ENCODE data around the gene TRAFD1. TPM values are rescaled to one million over a fixed set of nuclear protein-coding genes. Genes with fewer than 3 reads are reported as not detected.

The TRAFD1 gene
- total RNA-seq, 2 donors from 2014 or later, result 18.0 to 18.9 TPM

DNA sequence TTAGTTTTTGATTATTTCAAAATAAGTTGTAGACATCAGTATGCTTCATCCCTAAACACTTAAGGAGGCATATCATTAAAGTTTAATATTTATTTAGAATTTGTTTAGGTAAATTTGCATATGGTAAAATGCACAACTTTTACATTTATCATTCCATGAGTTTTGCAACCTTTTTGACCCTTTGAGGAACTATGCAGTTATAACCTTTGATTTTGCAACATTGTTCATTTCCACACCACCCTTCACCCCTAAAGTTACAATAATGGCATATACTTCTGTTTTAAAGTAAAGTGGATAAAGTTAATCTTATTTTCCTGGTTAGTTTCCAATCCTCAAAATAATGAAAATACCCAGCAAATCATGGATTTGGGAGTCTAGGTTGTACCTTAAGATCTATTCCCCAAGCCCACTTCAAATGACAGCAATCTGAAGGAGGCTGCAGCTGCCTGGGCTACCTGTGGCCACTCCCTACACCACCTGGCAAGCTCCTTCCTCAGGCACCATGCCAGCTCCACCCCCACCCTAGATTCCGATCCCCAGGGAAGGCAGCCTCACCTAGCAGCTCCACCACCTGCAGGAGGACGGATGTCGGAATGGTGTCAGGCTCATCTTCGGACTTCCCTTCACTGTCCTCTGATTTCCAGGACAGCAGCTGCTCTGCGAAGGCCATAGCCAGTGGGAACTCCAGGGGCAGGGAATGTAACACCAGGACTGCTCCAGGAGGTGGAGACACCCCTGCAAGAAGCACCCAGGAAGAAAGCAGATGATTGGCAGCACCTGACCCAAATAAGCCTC lies 65.1 kb downstream of the TRAFD1 start:
- ATAC-seq (no peak), DNase-seq (no peak)
- intact Hi-C loops (cut with DNase I), result loop anchor here in 1 of 2 donors (10.0 kb wide), 1 partner anchor 194 kb away; the partner anchor contains the start of gene HECTD4

GRCh38 chr12:112191201-112191600 lies 65.8 kb downstream of the TRAFD1 start:
- DNase-seq (no peak), ATAC-seq (no peak)
- intact Hi-C loops (cut with DNase I), result loop anchor here in 1 of 2 donors (10.0 kb wide), 1 partner anchor 194 kb away; the partner anchor contains the start of gene HECTD4

GRCh38 chr12:112191840-112192321 lies 66.5 kb downstream of the TRAFD1 start:
- intact Hi-C loops (cut with DNase I), result loop anchor here in 1 of 2 donors (10.0 kb wide), 1 partner anchor 193 kb away; the partner anchor contains the start of gene HECTD4
- DNase-seq (no peak), ATAC-seq (peak; percentile 55 to 69)

- ATAC-seq (no peak), DNase-seq (no peak)
- intact Hi-C loops (cut with DNase I), result loop anchor here in 1 of 2 donors (10.0 kb wide), 1 partner anchor 192 kb away; the partner anchor contains the start of gene HECTD4
Measured at GRCh38 chr12:112192475-112192874, 67.1 kb downstream of the TRAFD1 start.

- DNase-seq (no peak), ATAC-seq (no peak)
- intact Hi-C loops (cut with DNase I), result loop anchor here (5.0 to 10.0 kb wide), 2 partner anchors 190 to 193 kb away; partner anchors contain the start of gene HECTD4 (in 1 of the 2)
Measured at GRCh38 chr12:112194601-112195247, 69.4 kb downstream of the TRAFD1 start.

- no peak for ATAC-seq
- no peak for DNase-seq
- intact Hi-C loops (cut with DNase I), result loop anchor here (5.0 to 10.0 kb wide), 2 partner anchors 188 to 191 kb away; partner anchors contain the start of gene HECTD4 (in 1 of the 2)
Measured at GRCh38 chr12:112196196-112196875, 71.0 kb downstream of the TRAFD1 start.

- peak; percentile 42 for DNase-seq
- peak; percentile 76 to 84 for ATAC-seq
- intact Hi-C loops (cut with DNase I), result loop anchor here (5.0 to 10.0 kb wide), 2 partner anchors 187 to 189 kb away; partner anchors contain the start of gene HECTD4 (in 1 of the 2)
Measured at GRCh38 chr12:112198120-112198733, 72.9 kb downstream of the TRAFD1 start.

DNA sequence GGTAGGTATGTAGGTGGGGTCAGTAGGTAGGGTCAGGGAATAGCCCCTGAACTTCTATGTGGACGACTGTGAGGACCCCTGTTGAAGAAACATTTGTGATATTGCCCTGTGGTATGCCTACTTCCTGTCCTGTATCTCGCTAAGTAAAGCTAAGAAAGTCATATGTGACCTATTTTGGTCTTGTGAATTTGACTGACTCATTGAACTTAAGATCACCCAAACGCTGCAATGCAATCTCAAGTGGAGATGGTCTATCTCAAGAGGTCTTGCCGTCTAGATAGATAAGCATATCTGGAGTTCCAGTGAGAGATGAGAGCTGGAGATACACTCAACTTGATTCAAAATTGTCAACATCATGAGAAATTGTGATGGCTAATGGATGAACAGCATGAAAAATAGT lies 73.8 kb downstream of the TRAFD1 start:
- ATAC-seq (no peak), DNase-seq (no peak)
- intact Hi-C loops (cut with DNase I), result loop anchor here (5.0 to 10.0 kb wide), 2 partner anchors 186 to 188 kb away; partner anchors contain the start of gene HECTD4 (in 1 of the 2)

Small RNA genes within 50 kb of the gene (microRNA-seq; reads per million reads assigned to microRNA genes)
- gene MIR6861, result 0 reads per million in 2 donors

Other genes with a start within 250 kb of the TRAFD1 start
- 10 to 100 TPM; 11.8 to 18.8 TPM for gene TMEM116, start 112.4 kb upstream of the TRAFD1 start, total RNA-seq
- gene ERP29, start 112.1 kb upstream of the TRAFD1 start, total RNA-seq, result 10 to 100 TPM; 42.2 to 52.3 TPM
- gene NAA25, start 16.8 kb upstream of the TRAFD1 start, total RNA-seq, result 10 to 100 TPM; 11.6 to 17.1 TPM